K562 (cell line): ENCODE results near the gene TMEM174. TPM values are rescaled to one million over a fixed set of nuclear protein-coding genes. Genes with fewer than 3 reads are reported as not detected.

Experiments
- ATAC-seq: fragments of 200-7000 bp; cut with Tn5 transposase; 3 replicates; pipeline ENCODE4 v1.9.1; 2020; ENCODE audit warnings: moderate library complexity
- BruUV-seq: library from RNA; stranded (reverse); fragments of 400-500 nt; replicated peaks from 2 replicates; lab custom pipeline; 2021; lab: Mats Ljungman, UMichigan
- CTCF ChIA-PET: fragments of 300-600 bp; formaldehyde crosslinking; extraction: SDS; loops from one replicate; lab custom pipeline; 2021; ENCODE audit warnings: low intra/inter-chr PET ratio; lab: Yijun Ruan, JAX
- POLR2A ChIA-PET: fragments of 300-600, 350-650 bp; sonication (Branson Sonifier 250); formaldehyde crosslinking; extraction: SDS; loops from one replicate; lab custom pipeline; 2021; ENCODE audit warnings: antibody characterized with exemption, inconsistent platforms; lab: Yijun Ruan, JAX
- DNase-seq, 4 experiments: peaks; one replicate each; pipeline versions ENCODE4 v3.0.0 to v3.0.0-alpha.2; 2011 to 2018; ENCODE audit warnings: low spot score in 3 of 4, mixed read lengths in 3 of 4; ENCODE audit errors: extremely low read depth in 1 of 4
- FAIRE-seq: peaks from 2 replicates; lab custom pipeline; 2011; peaks lifted over from hg19 to GRCh38; lab: Jason Lieb, UNC
- H2AFZ ChIP-seq: 2 replicates; pipeline ENCODE4 v1.6.0; 2011; ENCODE audit warnings: low read depth, low read length, control low read depth, inconsistent platforms
- H3K27ac ChIP-seq: fragments of 200-600 bp; 3 replicates; pipeline ENCODE4 v1.8.0; 2011; ENCODE audit warnings: low read depth, mild to moderate bottlenecking, control low read depth, inconsistent platforms, low read length, moderate library complexity, mixed read lengths; ENCODE audit errors: extremely low read depth
- H3K27me3 ChIP-seq, 2 experiments: fragments of 300-600 bp in 1 of 2; 2 replicates in 1 of 2; 3 replicates in 1 of 2; pipeline versions ENCODE4 v1.6.0 to v1.8.0; 2011; ENCODE audit warnings: inconsistent platforms in 2 of 2, low read length in 2 of 2, mild to moderate bottlenecking in 1 of 2, mixed read lengths in 1 of 2, moderate library complexity in 1 of 2; ENCODE audit not compliant: control insufficient read depth in 2 of 2, insufficient read depth in 2 of 2
- H3K36me3 ChIP-seq: fragments of 300-600 bp; 3 replicates; pipeline ENCODE4 v1.8.0; 2011; ENCODE audit warnings: mild to moderate bottlenecking, low read length, inconsistent platforms; ENCODE audit not compliant: control insufficient read depth, insufficient read depth
- H3K4me1 ChIP-seq, 2 experiments: fragments of 200-600 bp in 1 of 2; replicated peaks in 1 of 2; 2 replicates in 1 of 2; 3 replicates in 1 of 2; pipeline versions ENCODE4 v1.5.1 to v1.8.0; 2011; ENCODE audit warnings: inconsistent platforms in 2 of 2, low read length in 2 of 2, mild to moderate bottlenecking in 1 of 2, mixed read lengths in 1 of 2, moderate library complexity in 1 of 2; ENCODE audit not compliant: control insufficient read depth in 2 of 2, insufficient read depth in 2 of 2
- H3K4me2 ChIP-seq: 2 replicates; pipeline ENCODE4 v1.6.1; 2011; ENCODE audit warnings: low read length, control low read depth, inconsistent platforms, mixed read lengths; ENCODE audit not compliant: insufficient read depth
- H3K4me3 ChIP-seq: fragments of 200-600 bp; sonication (generic), shearing (Covaris generic); 2 replicates; pipeline ENCODE4 v1.5.1; 2016; ENCODE audit warnings: control low read depth, inconsistent platforms
- H3K79me2 ChIP-seq: fragments of 200-600 bp; 3 replicates; pipeline ENCODE4 v1.8.0; 2011; ENCODE audit warnings: low read length, inconsistent platforms; ENCODE audit not compliant: control insufficient read depth, insufficient read depth
- H3K9ac ChIP-seq, 2 experiments: 2 replicates each; pipeline versions ENCODE4 v1.6.0 to v1.6.1; 2011; ENCODE audit warnings: low read depth in 2 of 2, low read length in 2 of 2, control low read depth in 1 of 2, inconsistent platforms in 1 of 2, mild to moderate bottlenecking in 1 of 2, mixed read lengths in 1 of 2; ENCODE audit not compliant: insufficient read depth in 1 of 2
- H3K9me1 ChIP-seq: one replicate; pipeline ENCODE4 v1.6.0; 2011; ENCODE audit warnings: inconsistent platforms, mild to moderate bottlenecking, low read length, moderate library complexity; ENCODE audit not compliant: control insufficient read depth, insufficient read depth
- H3K9me3 ChIP-seq: replicated peaks from 2 replicates; pipeline ENCODE4 v1.5.1; 2011; ENCODE audit warnings: low read depth, low read length, inconsistent platforms; ENCODE audit not compliant: control insufficient read depth, insufficient read depth
- H4K20me1 ChIP-seq: replicated peaks from 2 replicates; pipeline ENCODE4 v1.6.1; 2011; ENCODE audit warnings: low read length, inconsistent platforms, mixed read lengths; ENCODE audit not compliant: control insufficient read depth, insufficient read depth
- ATF7 ChIP-seq: fragments of 450-650 bp; IDR thresholded peaks from 2 replicates; pipeline ENCODE4 v1.7.1; 2014; ENCODE audit warnings: mild to moderate bottlenecking, moderate library complexity
- CEBPB ChIP-seq: fragments of 450-650 bp; IDR thresholded peaks from 2 replicates; pipeline ENCODE4 v1.6.1; 2016; ENCODE audit warnings: missing genetic modification characterization, missing compliant biosample characterization
- HDGF ChIP-seq: fragments of 450-650 bp; IDR thresholded peaks from 2 replicates; pipeline ENCODE4 v1.6.1; 2016
- HOXB6 ChIP-seq: fragments of 250-450 bp; sonication (Bioruptor Pico); IDR thresholded peaks from 2 replicates; pipeline ENCODE4 v1.5.1; 2022; ENCODE audit warnings: mild to moderate bottlenecking, borderline replicate concordance
- JUND ChIP-seq, 2 experiments: IDR thresholded peaks; 2 replicates in 1 of 2; 3 replicates in 1 of 2; pipeline ENCODE4 v1.6.1; 2011; ENCODE audit warnings: borderline replicate concordance in 2 of 2, low read depth in 2 of 2, low read length in 2 of 2, improper control_type of control experiment in 1 of 2, missing biosample characterization in 1 of 2, missing genetic modification characterization in 1 of 2, missing genetic modification reagents in 1 of 2
- WGBS: fragments of 100-300 bp; shearing (Covaris generic); methylation state at CpG from one replicate; pipeline ENCODE4 v1.1.6; 2016; ENCODE audit warnings: low coverage, mixed read lengths; ENCODE audit not compliant: insufficient coverage; ENCODE audit errors: missing lambda C conversion rate; 5-methylcytosine and 5-hydroxymethylcytosine counted together
- in situ Hi-C: fragments of 300-500 bp; cut with MboI; formaldehyde crosslinking; loops from 4 replicates; pipeline ENCODE4 v1.15.0; 2018; ENCODE audit warnings: inconsistent platforms, mixed read lengths
- intact Hi-C: fragments of 100-400 bp; cut with micrococcal nuclease; formaldehyde crosslinking; loops from 2 replicates; pipeline ENCODE4 v1.14.2; 2022
- polyA plus RNA-seq, 8 experiments: library from polyadenylated mRNA; depleted of rRNA in 4 of 8; stranded (reverse) in 5 of 8; unstranded in 3 of 8; fragments of >200 nt; fragmentation: Nextera tagmentation in 2 of 8; fragmentation: Illumina TruSeq in 1 of 8; extraction: Ambion mirVana in 2 of 8; extraction: Trizol in 1 of 8; gene quantifications; 2 replicates each; pipeline versions ENCODE4 v1.2.1 to v1.2.3, GENCODE V29; 2011 to 2014; ENCODE audit warnings: inconsistent platforms in 1 of 8, missing spikeins in 1 of 8
- total RNA-seq, 7 experiments: library from RNA; depleted of rRNA in 6 of 7; stranded (reverse); fragments of >200 nt in 6 of 7; fragmentation: Illumina TruSeq in 2 of 7; extraction: Trizol in 2 of 7; gene quantifications; 2 replicates each; pipeline versions ENCODE4 v1.2.1 to v1.2.3, GENCODE V29; 2011 to 2021; ENCODE audit warnings: low replicate concordance in 1 of 7
- TF ChIP-seq, protein P1 (sequence below): sonication (generic); formaldehyde crosslinking; IDR thresholded peaks from 2 replicates; pipeline ENCODE4 v1.8.0; 2022; ENCODE audit warnings: mild to moderate bottlenecking, missing genetic modification reagents
- TF ChIP-seq, protein P2 (sequence below): fragments of 450-650 bp; formaldehyde crosslinking; IDR thresholded peaks from 2 replicates; pipeline ENCODE4 v1.4.0; 2022; ENCODE audit warnings: mild to moderate bottlenecking, moderate library complexity
- TF ChIP-seq, protein P3 (sequence below): fragments of 450-650 bp; IDR thresholded peaks from 2 replicates; pipeline ENCODE4 v1.6.1; 2016; ENCODE audit warnings: mild to moderate bottlenecking, moderate library complexity

Gene TMEM174
- total and polyA plus RNA-seq, 9 of the 15 experiments (the other 6 are each of a cell fraction or from before 2014, with no cell fraction given): not detected

DNA sequence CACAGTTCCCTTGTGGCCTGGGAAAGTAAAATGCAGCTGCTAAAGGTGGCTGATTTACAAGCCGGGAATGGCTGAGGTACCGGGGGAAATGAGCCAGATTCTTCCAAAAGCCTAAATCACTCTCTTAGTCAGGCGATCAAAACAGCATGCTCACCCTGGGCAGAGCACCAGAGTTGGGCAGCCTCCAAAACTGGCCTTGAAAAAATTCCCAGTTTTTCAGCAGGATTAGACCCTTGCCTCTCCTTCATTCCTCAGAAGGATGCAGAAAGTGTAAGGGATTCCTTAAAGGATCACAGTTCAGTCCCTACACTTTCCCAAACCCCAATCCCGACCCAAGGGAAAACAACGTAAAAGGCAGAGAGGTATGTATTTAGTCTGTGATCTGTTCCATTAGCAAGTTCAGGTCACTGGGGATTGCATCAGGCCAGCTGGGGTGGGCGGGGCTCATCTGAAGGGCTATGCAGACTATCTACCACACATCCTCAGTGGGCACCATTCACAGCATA is 16.9 kb downstream of the TMEM174 start:
- BruUV-seq: no TSS peak
- Histone ChIP-seq H3K36me3 (no peaks in the 10 kb centered on the region), H3K4me3 (no peak overlapping the region), H3K9ac (no peak overlapping the region), H3K9me3 (no peaks in the 10 kb centered on the region), H3K4me1 (peaks cover 0 to 4% of the 10 kb centered on the region in 2 experiments; a peak in 2 of 5 replicates), H3K4me2 (0 out of 2 replicates have a peak overlapping the region, but pooled peaks have one; percentile 23), H3K79me2 (no peaks in the 10 kb centered on the region), H4K20me1 (no peaks in the 10 kb centered on the region), H3K9me1 (no peaks in the 10 kb centered on the region), H3K27me3 (peaks cover 0 to 14% of the 10 kb centered on the region in 2 experiments; a peak in 1 of 5 replicates), H3K27ac (no peak overlapping the region), H2AFZ (peak overlapping the region; percentile 42)
- in situ Hi-C loops: no loop called here
- no peak for FAIRE-seq
- intact Hi-C loops: no loop called here
- peak; percentile 86 for ATAC-seq
- ChIA-PET CTCF (no interaction called here), POLR2A (interaction anchor here (0.6 to 1.4 kb wide), 2 partner anchors 8 to 9 kb away, joined by 3 read pairs; no protein-coding TSS in a partner anchor)
- WGBS: 16% methylated on average over 6 of the region's 6 CpGs
- DNase-seq: peak in 2 of 4 experiments; percentile 9 to 19
- TF ChIP-seq, protein P1, sequence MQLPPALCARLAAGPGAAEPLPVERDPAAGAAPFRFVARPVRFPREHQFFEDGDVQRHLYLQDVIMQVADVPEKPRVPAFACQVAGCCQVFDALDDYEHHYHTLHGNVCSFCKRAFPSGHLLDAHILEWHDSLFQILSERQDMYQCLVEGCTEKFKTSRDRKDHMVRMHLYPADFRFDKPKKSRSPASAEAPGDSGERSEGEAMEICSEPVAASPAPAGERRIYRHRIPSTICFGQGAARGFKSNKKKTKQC: no peak
- TF ChIP-seq, protein P2, sequence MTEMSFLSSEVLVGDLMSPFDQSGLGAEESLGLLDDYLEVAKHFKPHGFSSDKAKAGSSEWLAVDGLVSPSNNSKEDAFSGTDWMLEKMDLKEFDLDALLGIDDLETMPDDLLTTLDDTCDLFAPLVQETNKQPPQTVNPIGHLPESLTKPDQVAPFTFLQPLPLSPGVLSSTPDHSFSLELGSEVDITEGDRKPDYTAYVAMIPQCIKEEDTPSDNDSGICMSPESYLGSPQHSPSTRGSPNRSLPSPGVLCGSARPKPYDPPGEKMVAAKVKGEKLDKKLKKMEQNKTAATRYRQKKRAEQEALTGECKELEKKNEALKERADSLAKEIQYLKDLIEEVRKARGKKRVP: peak; percentile 76; the same call in 1 of the 2 replicates
- TF ChIP-seq, protein P3, sequence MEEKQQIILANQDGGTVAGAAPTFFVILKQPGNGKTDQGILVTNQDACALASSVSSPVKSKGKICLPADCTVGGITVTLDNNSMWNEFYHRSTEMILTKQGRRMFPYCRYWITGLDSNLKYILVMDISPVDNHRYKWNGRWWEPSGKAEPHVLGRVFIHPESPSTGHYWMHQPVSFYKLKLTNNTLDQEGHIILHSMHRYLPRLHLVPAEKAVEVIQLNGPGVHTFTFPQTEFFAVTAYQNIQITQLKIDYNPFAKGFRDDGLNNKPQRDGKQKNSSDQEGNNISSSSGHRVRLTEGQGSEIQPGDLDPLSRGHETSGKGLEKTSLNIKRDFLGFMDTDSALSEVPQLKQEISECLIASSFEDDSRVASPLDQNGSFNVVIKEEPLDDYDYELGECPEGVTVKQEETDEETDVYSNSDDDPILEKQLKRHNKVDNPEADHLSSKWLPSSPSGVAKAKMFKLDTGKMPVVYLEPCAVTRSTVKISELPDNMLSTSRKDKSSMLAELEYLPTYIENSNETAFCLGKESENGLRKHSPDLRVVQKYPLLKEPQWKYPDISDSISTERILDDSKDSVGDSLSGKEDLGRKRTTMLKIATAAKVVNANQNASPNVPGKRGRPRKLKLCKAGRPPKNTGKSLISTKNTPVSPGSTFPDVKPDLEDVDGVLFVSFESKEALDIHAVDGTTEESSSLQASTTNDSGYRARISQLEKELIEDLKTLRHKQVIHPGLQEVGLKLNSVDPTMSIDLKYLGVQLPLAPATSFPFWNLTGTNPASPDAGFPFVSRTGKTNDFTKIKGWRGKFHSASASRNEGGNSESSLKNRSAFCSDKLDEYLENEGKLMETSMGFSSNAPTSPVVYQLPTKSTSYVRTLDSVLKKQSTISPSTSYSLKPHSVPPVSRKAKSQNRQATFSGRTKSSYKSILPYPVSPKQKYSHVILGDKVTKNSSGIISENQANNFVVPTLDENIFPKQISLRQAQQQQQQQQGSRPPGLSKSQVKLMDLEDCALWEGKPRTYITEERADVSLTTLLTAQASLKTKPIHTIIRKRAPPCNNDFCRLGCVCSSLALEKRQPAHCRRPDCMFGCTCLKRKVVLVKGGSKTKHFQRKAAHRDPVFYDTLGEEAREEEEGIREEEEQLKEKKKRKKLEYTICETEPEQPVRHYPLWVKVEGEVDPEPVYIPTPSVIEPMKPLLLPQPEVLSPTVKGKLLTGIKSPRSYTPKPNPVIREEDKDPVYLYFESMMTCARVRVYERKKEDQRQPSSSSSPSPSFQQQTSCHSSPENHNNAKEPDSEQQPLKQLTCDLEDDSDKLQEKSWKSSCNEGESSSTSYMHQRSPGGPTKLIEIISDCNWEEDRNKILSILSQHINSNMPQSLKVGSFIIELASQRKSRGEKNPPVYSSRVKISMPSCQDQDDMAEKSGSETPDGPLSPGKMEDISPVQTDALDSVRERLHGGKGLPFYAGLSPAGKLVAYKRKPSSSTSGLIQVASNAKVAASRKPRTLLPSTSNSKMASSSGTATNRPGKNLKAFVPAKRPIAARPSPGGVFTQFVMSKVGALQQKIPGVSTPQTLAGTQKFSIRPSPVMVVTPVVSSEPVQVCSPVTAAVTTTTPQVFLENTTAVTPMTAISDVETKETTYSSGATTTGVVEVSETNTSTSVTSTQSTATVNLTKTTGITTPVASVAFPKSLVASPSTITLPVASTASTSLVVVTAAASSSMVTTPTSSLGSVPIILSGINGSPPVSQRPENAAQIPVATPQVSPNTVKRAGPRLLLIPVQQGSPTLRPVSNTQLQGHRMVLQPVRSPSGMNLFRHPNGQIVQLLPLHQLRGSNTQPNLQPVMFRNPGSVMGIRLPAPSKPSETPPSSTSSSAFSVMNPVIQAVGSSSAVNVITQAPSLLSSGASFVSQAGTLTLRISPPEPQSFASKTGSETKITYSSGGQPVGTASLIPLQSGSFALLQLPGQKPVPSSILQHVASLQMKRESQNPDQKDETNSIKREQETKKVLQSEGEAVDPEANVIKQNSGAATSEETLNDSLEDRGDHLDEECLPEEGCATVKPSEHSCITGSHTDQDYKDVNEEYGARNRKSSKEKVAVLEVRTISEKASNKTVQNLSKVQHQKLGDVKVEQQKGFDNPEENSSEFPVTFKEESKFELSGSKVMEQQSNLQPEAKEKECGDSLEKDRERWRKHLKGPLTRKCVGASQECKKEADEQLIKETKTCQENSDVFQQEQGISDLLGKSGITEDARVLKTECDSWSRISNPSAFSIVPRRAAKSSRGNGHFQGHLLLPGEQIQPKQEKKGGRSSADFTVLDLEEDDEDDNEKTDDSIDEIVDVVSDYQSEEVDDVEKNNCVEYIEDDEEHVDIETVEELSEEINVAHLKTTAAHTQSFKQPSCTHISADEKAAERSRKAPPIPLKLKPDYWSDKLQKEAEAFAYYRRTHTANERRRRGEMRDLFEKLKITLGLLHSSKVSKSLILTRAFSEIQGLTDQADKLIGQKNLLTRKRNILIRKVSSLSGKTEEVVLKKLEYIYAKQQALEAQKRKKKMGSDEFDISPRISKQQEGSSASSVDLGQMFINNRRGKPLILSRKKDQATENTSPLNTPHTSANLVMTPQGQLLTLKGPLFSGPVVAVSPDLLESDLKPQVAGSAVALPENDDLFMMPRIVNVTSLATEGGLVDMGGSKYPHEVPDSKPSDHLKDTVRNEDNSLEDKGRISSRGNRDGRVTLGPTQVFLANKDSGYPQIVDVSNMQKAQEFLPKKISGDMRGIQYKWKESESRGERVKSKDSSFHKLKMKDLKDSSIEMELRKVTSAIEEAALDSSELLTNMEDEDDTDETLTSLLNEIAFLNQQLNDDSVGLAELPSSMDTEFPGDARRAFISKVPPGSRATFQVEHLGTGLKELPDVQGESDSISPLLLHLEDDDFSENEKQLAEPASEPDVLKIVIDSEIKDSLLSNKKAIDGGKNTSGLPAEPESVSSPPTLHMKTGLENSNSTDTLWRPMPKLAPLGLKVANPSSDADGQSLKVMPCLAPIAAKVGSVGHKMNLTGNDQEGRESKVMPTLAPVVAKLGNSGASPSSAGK: peak; percentile 27; the same call in 1 of the 2 replicates
- TF ChIP-seq JUND (IDR thresholded peaks at IDR 0.05; ENCODE audit: borderline replicate concordance, low read depth, low read length) (peak; percentile 41; the same call in 1 of the 2 replicates), JUND (tag; IDR thresholded peaks at IDR 0.05; ENCODE audit: borderline replicate concordance, low read depth, low read length) (no peak), ATF7 (0 out of 2 replicates have a peak, but pooled peaks have one; percentile 45), CEBPB (peak; percentile 67), HOXB6 (CRISPR knock-in tag) (no peak), HDGF (no peak)
